ENCODE results near the gene PGF.
A peak's percentile ranks its signal among the peaks of the same experiment; 100 is the strongest.

PGF gene

GRCh38 chr14:74941676-74942097, 13.7 kb downstream of the PGF start:
- no peak for TF ChIP-seq CTCF (IDR thresholded peaks at IDR 0.05; ENCODE audit: insufficient read depth, low read depth, low read length, missing control alignments)

DNA sequence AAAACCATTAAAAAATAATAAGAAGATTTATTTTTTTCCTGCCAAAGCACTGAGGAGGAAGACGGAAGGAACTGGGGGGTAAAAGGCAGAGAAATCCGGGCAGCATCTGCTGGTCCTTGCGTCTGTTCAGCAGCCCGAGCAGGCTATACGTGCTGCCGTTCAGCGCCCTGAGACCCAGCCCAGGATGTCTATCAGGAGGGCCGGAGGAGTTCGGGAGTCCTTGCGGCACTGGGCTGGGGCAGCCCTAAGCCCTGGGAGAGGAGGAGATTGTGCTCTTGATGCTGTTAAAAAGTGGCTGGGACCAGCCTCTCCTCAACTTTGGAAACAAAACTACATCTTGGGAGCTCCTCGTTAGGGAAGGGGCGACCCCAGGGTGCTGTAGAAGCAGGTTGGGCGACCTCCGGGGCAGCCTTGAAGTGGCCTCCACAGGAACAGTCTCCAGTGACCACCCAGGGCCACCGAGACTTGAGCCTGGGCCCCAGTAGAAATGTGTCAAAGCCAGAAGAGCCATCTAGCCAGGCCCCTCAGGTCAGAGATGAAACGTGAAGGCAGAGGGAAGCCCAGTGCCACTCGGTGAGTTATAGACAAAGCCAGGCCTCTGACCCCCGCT, 14.3 kb downstream of the PGF start:
- DNase-seq (ENCODE audit: low read depth): no peak
- TF ChIP-seq CTCF (IDR thresholded peaks at IDR 0.05; ENCODE audit: insufficient read depth, low read depth, low read length, missing control alignments): no peak
- peak overlapping the region; percentile 84 for H3K4me3 ChIP-seq (ENCODE audit: low read depth, low read length)

More at GRCh38 chr14:74941676-74942097, 13.7 kb downstream of the PGF start:
- peak overlapping the region; percentile 84 for H3K4me3 ChIP-seq (ENCODE audit: low read depth, low read length)
- DNase-seq (ENCODE audit: low read depth): peak; percentile 84

DNA sequence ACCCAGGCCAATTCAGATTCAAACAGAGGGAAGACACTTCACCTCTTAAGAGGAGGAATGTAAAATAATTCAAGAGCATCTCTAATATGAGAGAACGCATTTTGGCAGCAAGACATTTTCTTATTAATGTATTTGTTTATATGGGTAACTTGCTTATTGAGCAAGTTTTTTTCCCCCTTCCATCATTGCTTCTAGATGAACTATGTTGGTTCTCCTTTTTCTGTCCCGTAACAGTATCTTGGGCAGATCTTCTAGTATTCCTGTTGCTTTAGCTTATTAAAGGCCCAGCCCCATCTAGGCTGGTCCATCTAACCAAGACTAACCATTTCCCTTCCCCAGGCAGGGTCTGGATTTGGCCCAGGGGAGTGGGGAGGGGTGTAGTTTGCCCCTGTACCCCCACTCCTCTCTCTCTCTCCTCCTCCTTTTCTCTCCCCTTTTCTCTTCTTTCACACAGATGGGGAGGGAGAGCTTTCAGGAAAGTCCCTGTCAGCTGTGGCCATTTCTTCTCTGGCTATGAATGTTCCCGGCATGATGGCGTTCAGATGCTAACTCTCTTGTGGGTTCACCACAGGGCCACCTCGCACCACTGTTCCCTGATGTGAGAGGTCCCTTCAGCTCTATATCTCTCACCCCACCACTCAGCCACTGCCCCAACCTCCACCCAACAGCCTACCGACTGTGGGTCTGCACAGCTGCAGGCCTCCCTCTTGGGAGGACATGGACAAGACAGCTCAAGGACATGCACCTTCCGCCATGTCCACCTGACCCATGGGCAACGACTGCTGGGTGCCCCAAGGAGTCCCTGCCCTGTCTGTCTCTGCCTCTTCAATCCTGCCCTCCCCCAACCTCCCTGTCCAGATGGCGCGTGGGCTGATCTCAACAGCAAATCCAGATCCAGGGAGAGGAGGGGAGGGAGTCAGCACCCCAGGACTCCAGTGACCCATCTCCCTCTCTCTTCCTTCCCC, 16.6 kb downstream of the PGF start:
- no peak for TF ChIP-seq CTCF (IDR thresholded peaks at IDR 0.05; ENCODE audit: insufficient read depth, low read depth, low read length, missing control alignments)
- H3K4me3 ChIP-seq (ENCODE audit: low read depth, low read length): no peak overlapping the region
- DNase-seq (ENCODE audit: low read depth): peak; percentile 59

DNA sequence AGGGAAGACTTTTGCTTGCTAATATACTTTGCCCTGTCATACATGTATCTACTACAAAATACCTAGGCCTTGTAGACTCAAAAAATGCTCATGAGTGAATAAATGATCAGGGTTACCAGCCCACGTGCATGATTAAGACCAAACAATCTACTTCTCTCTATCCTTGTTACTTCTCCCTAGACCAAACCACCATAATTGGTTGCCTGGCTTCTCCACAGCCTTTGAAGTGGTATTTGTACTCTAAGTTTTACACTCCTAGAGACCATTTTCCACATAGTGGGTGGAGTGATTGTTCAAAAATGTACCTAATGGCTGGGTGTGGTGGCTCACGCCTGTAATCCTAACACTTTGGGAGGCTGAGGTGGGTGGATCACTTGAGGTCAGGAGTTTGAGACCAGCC, 18.2 kb downstream of the PGF start:
- H3K4me3 ChIP-seq (ENCODE audit: low read depth, low read length): no peak overlapping the region
- TF ChIP-seq CTCF (IDR thresholded peaks at IDR 0.05; ENCODE audit: insufficient read depth, low read depth, low read length, missing control alignments): no peak
- no peak for DNase-seq (ENCODE audit: low read depth)

DNA sequence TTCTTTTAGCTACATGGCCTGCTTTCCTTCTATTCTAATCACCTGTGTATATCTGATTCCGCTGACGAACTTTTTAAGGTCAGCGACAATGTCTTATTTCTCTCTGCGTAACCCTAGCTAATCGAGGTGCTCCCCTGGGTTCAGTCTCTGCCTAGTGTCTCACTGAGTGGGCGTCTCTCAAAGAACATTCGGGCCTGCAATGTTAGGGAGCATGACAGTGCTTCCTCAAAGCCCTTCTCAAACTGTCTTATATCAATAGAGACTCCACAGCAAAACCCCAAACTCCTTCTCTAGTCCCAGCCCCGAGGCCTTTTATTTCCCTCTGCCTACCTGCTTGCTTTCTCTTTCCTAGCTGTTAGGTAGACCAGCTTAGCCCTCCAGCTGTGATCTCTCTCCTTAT, 18.7 kb downstream of the PGF start:
- no peak for DNase-seq (ENCODE audit: low read depth)
- no peak for TF ChIP-seq CTCF (IDR thresholded peaks at IDR 0.05; ENCODE audit: insufficient read depth, low read depth, low read length, missing control alignments)
- no peak overlapping the region for H3K4me3 ChIP-seq (ENCODE audit: low read depth, low read length)

GRCh38 chr14:74936151-74936550, 19.2 kb downstream of the PGF start:
- DNase-seq (ENCODE audit: low read depth): no peak
- TF ChIP-seq CTCF (IDR thresholded peaks at IDR 0.05; ENCODE audit: insufficient read depth, low read depth, low read length, missing control alignments): no peak
- no peak overlapping the region for H3K4me3 ChIP-seq (ENCODE audit: low read depth, low read length)

All from GM12865 (cell line).